Measurements from ENCODE around the gene CDHR5.

CDHR5 gene

DNA sequence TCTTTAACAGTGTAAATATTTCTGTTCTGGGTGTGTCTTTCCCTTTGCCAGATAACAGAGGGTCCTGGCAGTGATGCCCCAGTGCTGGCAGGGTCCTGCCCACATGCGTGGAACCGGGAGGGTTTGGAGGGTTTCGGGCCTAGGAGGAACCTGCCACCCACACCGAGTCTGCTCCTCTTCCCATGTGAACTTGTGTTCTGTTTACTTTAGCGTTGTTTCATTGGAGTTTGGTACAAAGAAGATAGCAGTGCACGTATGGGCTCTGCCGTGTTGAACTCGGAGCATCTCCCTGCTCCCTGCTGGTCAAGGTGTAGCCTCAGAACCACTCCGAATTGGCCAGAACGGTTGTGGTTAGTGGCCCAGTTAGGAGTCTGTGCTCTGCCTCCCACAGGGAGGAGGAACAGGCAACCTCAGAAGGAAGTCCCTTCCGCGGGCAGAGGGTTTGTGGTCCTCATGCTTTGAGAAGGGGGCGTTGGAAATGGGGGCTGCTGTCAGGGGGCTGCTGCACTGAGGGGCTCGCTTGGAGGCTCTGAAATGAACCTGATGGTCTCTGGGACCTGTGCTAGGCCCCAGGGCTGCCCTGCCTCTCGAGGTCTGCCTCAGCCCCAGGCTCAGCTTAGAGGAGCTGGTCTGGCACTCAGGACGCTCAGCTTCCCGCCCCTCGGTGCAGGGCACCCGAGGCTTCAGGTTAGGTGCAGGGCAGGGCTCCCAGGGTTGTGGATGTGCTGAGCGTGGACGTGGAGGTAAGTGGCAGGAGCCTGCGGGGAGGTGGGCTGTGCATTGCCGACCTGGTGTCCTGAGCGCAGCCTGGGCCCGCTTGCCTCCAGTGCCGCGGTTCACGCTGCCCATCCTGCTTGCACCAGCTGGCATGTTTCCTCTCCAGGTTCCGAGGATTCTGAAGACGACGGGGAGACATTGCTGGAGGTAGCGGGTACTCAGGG is 38.1 kb downstream of the CDHR5 start:
- TF ChIP-seq, protein P1, sequence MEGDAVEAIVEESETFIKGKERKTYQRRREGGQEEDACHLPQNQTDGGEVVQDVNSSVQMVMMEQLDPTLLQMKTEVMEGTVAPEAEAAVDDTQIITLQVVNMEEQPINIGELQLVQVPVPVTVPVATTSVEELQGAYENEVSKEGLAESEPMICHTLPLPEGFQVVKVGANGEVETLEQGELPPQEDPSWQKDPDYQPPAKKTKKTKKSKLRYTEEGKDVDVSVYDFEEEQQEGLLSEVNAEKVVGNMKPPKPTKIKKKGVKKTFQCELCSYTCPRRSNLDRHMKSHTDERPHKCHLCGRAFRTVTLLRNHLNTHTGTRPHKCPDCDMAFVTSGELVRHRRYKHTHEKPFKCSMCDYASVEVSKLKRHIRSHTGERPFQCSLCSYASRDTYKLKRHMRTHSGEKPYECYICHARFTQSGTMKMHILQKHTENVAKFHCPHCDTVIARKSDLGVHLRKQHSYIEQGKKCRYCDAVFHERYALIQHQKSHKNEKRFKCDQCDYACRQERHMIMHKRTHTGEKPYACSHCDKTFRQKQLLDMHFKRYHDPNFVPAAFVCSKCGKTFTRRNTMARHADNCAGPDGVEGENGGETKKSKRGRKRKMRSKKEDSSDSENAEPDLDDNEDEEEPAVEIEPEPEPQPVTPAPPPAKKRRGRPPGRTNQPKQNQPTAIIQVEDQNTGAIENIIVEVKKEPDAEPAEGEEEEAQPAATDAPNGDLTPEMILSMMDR (IDR thresholded peaks at IDR 0.05; ENCODE audit: low read depth, low read length, missing control alignments): no peak
- H3K4me3 ChIP-seq (replicated peaks; ENCODE audit: low read depth, low read length): no peak overlapping the region
- no peak for DNase-seq (ENCODE audit: extremely low read depth, low read depth)

DNA sequence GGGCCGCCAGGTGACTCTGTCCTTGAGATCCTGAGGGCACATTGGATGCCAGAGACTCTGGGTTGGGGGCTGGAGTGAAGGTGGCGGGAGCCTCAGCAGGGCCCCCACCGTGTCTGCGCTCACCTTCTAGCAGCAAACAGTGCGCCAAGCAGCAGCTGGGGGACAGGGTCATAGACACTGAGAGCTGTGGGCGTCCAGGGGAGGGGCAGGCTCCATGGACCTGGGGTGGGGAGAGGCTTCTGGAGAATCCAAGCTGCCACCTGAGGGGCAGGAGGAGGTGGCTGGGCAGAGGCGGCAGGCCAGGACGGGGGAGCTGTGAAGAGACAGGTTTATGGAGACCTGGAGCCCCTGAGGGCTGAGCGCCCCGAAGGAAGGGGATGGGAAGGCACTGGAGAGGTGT is 40.5 kb downstream of the CDHR5 start:
- DNase-seq (ENCODE audit: extremely low read depth, low read depth): no peak
- H3K4me3 ChIP-seq (replicated peaks; ENCODE audit: low read depth, low read length): no peak overlapping the region
- TF ChIP-seq, protein P1 (IDR thresholded peaks at IDR 0.05; ENCODE audit: low read depth, low read length, missing control alignments): no peak

DNA sequence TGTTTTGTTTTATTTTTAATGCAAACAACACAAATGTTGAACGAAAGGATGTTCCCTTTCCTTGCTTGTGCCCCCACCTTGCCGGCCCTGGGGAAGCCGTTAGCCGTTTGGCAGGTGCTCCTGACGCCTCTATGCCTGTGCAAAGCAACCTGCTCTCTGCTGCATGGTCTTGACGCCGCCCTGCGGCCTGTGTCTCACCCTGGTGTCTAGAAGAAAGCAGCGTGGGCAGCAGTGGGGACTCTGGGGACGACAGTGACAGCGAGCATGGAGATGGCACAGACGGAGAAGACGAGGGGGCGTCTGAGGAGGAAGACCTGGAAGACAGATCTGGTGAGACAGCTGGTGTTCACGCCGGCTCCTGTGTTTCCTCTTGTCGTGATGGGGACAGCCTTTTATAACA is 43.0 kb downstream of the CDHR5 start:
- TF ChIP-seq, protein P1 (IDR thresholded peaks at IDR 0.05; ENCODE audit: low read depth, low read length, missing control alignments): no peak
- H3K4me3 ChIP-seq (replicated peaks; ENCODE audit: low read depth, low read length): no peak overlapping the region
- no peak for DNase-seq (ENCODE audit: extremely low read depth, low read depth)

DNA sequence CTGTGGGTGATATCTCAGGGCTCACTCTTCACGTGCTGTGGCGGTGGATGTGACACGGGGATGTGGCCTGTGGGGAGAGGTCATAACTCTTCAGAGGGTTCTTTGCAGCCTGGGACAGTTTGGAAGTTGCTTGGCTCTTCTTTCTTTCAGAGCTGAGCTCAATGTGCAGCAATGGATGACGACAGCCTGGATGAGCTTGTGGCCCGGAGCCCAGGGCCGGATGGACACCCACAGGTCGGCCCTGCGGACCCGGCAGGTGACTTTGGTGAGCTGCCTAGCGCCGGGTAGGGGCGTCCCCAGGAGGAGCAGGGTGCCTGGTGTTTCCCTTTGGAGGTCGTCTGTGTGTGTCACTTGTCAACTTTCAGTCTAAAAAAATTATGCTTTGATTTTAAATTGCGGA is 43.4 kb downstream of the CDHR5 start:
- H3K4me3 ChIP-seq (replicated peaks; ENCODE audit: low read depth, low read length): no peak overlapping the region
- TF ChIP-seq, protein P1 (IDR thresholded peaks at IDR 0.05; ENCODE audit: low read depth, low read length, missing control alignments): no peak
- DNase-seq (ENCODE audit: extremely low read depth, low read depth): no peak

DNA sequence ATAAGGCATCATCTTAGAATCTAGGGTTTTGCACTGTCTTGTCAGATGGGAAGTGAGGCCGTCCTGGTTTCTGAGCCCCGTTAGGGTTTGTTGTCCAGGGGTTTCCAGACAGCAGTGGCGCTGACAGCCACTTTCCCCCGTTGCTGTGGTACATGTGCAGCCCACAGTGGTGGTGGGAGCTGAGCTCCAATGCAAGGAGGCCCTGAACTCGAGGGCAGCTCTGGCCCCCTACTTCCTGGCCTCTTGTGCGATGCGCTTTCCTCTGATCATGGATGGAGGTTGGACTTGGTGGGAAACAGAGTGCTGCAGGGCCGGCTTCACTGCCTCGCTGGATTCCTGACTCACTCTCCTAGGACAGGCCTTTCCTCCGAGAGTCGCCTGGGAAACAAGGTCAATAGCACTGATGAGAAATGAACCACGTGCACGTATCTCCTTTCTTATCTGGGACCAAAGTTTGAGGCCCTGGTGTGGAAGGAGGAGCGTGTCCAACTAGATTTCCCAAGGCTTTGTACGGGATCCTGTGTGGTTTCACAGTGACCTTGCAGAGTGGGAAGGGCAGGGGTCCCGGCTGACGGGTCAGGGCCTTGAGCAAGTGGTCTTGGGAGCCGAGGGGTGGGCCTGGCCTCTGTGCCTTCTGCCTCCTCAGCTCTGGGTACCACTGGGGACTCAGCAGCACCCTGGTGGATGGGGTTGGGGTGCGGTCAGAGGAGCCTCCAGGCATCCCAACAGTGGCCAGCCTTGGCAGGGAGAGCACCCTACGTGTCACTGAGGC is 44.7 kb downstream of the CDHR5 start:
- TF ChIP-seq, protein P1 (IDR thresholded peaks at IDR 0.05; ENCODE audit: low read depth, low read length, missing control alignments): no peak
- H3K4me3 ChIP-seq (replicated peaks; ENCODE audit: low read depth, low read length): no peak overlapping the region
- DNase-seq (ENCODE audit: extremely low read depth, low read depth): no peak

DNA sequence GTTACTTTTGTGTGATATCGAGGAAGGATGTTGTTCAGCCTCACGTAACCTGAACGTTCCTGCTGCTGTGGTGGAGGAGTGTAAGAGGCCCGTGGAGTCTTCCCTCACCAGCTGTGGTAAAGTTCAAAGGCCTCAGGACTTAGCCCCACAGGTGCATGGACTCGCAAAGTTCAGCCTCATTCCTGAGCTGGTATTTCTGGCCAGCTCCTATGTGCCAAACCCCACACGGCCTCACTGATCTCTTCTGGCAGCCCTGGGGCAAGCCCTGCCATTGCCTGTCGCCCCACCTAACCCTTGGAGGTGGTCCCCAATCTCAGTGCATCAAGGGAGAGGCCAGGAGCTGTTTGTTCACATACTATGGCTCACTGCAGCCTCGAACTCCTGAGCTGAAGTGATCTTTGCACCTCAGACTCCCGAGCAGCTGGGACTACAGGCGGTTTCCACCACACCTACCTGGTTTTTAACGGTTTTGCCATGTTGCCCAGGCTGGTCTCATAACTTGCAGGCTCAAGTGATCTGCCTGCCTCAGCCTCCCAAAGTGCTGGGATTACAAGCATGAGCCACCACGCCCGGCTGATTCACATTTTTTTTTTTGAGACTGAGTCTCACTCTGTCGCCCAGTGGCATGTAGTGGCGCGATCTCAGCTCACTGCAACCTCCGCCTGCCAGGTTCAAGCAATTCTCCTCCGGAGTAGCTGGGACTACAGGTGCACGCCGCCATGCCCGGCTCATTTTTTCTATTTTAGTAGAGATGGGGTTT is 46.3 kb downstream of the CDHR5 start:
- DNase-seq (ENCODE audit: extremely low read depth, low read depth): no peak
- peak overlapping the region; percentile 91 for H3K4me3 ChIP-seq (replicated peaks; ENCODE audit: low read depth, low read length)
- TF ChIP-seq, protein P1 (IDR thresholded peaks at IDR 0.05; ENCODE audit: low read depth, low read length, missing control alignments): no peak
